Fibroblast of the conjunctiva (primary cell): ENCODE results near the gene MACROH2A2.
"Not testable (repeated sequence)": the region's sequence is repeated elsewhere in the genome, so short reads cannot be mapped to it uniquely, and the experiment has no call there.

Source experiments
- DNase-seq: peaks from one replicate; pipeline ENCODE4 v3.0.0-alpha.2; 2010; ENCODE audit warnings: low read depth

Gene MACROH2A2

GRCh38 chr10:70101668-70102067, 49.0 kb downstream of the MACROH2A2 start:
- DNase-seq, result no peak

- DNase-seq, result no peak
Observed at GRCh38 chr10:70106958-70107791, 54.5 kb downstream of the MACROH2A2 start.

- no peak for DNase-seq
Observed at GRCh38 chr10:70109064-70109729, 56.6 kb downstream of the MACROH2A2 start.

- no peak for DNase-seq
Observed at GRCh38 chr10:70111496-70111895, 58.9 kb downstream of the MACROH2A2 start.

GRCh38 chr10:70112071-70112470, 59.4 kb downstream of the MACROH2A2 start:
- no peak for DNase-seq

GRCh38 chr10:70114902-70115301, 62.3 kb downstream of the MACROH2A2 start:
- DNase-seq, result no peak

- DNase-seq, result no peak
Observed at GRCh38 chr10:70115948-70116682, 63.5 kb downstream of the MACROH2A2 start.

- DNase-seq, result no peak
Observed at GRCh38 chr10:70117646-70118045, 65.0 kb downstream of the MACROH2A2 start.

GRCh38 chr10:70118196-70118595, 65.5 kb downstream of the MACROH2A2 start:
- DNase-seq, result no peak

- no peak for DNase-seq
Observed at GRCh38 chr10:70119197-70119596, 66.6 kb downstream of the MACROH2A2 start.

GRCh38 chr10:70119623-70120022, 67.0 kb downstream of the MACROH2A2 start:
- no peak for DNase-seq

GRCh38 chr10:70120417-70120816, 67.8 kb downstream of the MACROH2A2 start:
- DNase-seq, result no peak

- no peak for DNase-seq
Observed at GRCh38 chr10:70121281-70121949, 68.8 kb downstream of the MACROH2A2 start.

- DNase-seq, result no peak
Observed at GRCh38 chr10:70122742-70123141, 70.1 kb downstream of the MACROH2A2 start.

- DNase-seq, result not testable (repeated sequence)
Observed at GRCh38 chr10:70123166-70123565, 70.5 kb downstream of the MACROH2A2 start.

GRCh38 chr10:70123817-70124216, 71.2 kb downstream of the MACROH2A2 start:
- no peak for DNase-seq

GRCh38 chr10:70124415-70124814, 71.8 kb downstream of the MACROH2A2 start:
- no peak for DNase-seq

GRCh38 chr10:70124918-70125317, 72.3 kb downstream of the MACROH2A2 start:
- no peak for DNase-seq

- DNase-seq, result no peak
Observed at GRCh38 chr10:70125918-70126552, 73.4 kb downstream of the MACROH2A2 start.

GRCh38 chr10:70126700-70127395, 74.2 kb downstream of the MACROH2A2 start:
- DNase-seq, result no peak
